Activated naive CD8-positive, alpha-beta T cell treated with anti-CD3 and anti-CD28 coated beads, Interleukin-2, amount 50 U/mL, for 16 hours (primary cell): ENCODE measurements around the gene TAPBP.
A peak's percentile ranks its signal among the peaks of the same experiment; 100 is the strongest.
"Not testable (repeated sequence)": the region's sequence is repeated elsewhere in the genome, so short reads cannot be mapped to it uniquely, and the experiment has no call there.

Experiments
- DNase-seq: peaks from one replicate; pipeline ENCODE4 v3.0.0-alpha.2; 2020; ENCODE audit warnings: low read depth, low spot score

Gene TAPBP

GRCh38 chr6:33313709-33314514, at the start of gene TAPBP:
Gene TAPBP (minus strand): TSS chr6:33314078. CDS start chr6:33314041, 37 bp downstream.
- DNase-seq = peak; percentile 72

GRCh38 chr6:33363486-33363885, 49.6 kb upstream of the TAPBP start:
- not testable (repeated sequence) for DNase-seq

GRCh38 chr6:33359331-33359730, 45.5 kb upstream of the TAPBP start:
- DNase-seq = no peak

- DNase-seq = not testable (repeated sequence)
These were observed 43.4 kb upstream of the TAPBP start for GRCh38 chr6:33357160-33357871.

GRCh38 chr6:33356295-33356694, 42.4 kb upstream of the TAPBP start:
- no peak for DNase-seq

- not testable (repeated sequence) for DNase-seq
These were observed 42.0 kb upstream of the TAPBP start for GRCh38 chr6:33355860-33356259.

GRCh38 chr6:33347816-33348215, 33.9 kb upstream of the TAPBP start:
- no peak for DNase-seq

- not testable (repeated sequence) for DNase-seq
These were observed 33.1 kb upstream of the TAPBP start for GRCh38 chr6:33346972-33347371.

- peak; percentile 30 for DNase-seq
These were observed 31.1 kb upstream of the TAPBP start for GRCh38 chr6:33344701-33345697.

- DNase-seq = peak; percentile 3
These were observed 30.2 kb upstream of the TAPBP start for GRCh38 chr6:33343953-33344611.

- DNase-seq = not testable (repeated sequence)
These were observed 29.7 kb upstream of the TAPBP start for GRCh38 chr6:33343606-33343952.

- no peak for DNase-seq
These were observed 25.3 kb upstream of the TAPBP start for GRCh38 chr6:33339193-33339592.

GRCh38 chr6:33336495-33336894, 22.6 kb upstream of the TAPBP start:
- no peak for DNase-seq

GRCh38 chr6:33335916-33336315, 22.0 kb upstream of the TAPBP start:
- DNase-seq = no peak

- DNase-seq = no peak
These were observed 19.8 kb upstream of the TAPBP start for GRCh38 chr6:33333666-33334065.

GRCh38 chr6:33330736-33331135, 16.9 kb upstream of the TAPBP start:
- no peak for DNase-seq

GRCh38 chr6:33329058-33329457, 15.2 kb upstream of the TAPBP start:
- no peak for DNase-seq

- DNase-seq = no peak
These were observed 10.2 kb upstream of the TAPBP start for GRCh38 chr6:33324125-33324524.

- no peak for DNase-seq
These were observed 9.7 kb upstream of the TAPBP start for GRCh38 chr6:33323623-33323948.

GRCh38 chr6:33321227-33321626, 7.3 kb upstream of the TAPBP start:
- DNase-seq = no peak
